GM19099 (cell line): ENCODE data around the gene SMARCAL1.

Experiments used
- POLR2A ChIP-seq: IDR thresholded peaks from 3 replicates; pipeline ENCODE4 v1.6.1; 2011; ENCODE audit warnings: low read depth; ENCODE audit not compliant: insufficient read length; ENCODE audit errors: extremely low read depth

Gene SMARCAL1

DNA sequence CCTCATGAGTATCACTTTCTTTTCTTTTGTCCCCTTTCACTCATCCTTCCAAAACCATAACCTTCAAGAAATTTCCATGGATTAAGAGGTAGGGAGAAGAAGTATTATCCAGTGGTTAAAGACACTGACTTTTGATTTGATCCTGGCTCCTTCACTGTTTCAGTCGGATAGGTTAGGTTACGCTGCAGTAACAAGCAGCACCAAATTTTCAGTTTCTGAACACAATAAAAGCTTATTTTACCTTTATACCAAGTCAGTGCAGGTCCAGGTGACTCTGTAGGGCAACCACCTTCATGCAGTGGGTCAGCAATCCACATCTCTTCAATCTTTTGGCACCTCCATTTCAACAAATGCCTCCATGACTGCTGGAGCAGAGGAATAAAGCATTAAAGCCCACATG, 25.0 kb upstream of the SMARCAL1 start:
- TF ChIP-seq POLR2A = no peak

DNA sequence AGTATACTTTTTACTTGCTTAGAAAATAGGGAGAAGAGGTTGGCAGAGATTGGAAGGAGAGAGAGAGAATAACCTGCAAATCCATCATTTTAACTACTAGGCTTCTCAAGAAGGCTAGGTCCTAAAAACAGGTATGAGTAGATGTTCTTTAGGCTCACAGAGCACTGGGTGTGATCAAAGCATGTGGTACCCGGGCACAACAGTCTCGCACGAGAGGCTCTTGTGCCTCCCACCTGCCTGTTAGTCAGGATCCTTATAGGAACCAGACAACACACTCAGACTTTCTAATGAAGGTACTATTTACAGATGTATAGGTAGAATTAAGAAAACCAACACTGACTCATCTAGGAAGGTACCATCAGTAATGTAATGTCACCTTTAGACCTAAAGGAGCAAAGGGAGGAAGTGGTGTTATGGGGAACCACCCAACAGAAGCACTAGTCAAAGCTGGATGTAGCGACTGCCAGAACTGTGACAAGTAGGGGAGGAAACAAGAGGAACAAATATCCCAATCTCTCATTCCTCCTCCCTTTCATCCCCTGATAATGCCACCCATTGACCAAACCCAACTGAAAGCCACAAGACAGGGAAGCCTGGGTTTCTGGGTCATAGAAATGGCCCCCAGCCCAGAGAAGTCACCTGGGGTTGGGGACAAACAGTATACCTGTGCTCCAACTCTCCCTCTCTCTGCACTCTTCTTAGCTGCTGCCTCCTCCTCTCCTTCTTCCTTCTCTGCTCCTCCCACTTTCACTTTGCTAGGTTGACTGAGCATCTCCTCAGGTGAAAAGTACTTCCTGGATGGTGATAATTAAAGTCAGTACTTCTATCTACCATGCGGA, 24.0 kb upstream of the SMARCAL1 start:
- no peak for TF ChIP-seq POLR2A

DNA sequence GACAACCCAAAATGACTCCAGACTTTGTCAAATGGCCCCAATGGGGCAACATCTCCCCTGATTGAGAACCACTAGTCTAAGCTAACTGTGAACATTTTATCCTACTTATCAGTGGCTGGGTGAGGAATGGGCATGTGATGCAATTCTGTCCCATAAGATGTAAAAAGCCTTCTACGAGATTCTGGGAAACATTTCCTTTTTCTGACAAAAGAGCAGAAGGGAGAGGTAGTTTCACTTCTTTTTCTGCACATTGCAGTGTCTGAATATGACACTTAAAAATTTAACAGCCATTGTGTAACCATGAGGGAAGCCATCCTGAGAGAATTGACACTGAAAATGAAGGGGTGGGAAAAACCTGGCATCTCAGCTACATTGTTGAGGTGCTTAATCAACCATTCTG, 22.7 kb upstream of the SMARCAL1 start:
- TF ChIP-seq POLR2A = no peak

DNA sequence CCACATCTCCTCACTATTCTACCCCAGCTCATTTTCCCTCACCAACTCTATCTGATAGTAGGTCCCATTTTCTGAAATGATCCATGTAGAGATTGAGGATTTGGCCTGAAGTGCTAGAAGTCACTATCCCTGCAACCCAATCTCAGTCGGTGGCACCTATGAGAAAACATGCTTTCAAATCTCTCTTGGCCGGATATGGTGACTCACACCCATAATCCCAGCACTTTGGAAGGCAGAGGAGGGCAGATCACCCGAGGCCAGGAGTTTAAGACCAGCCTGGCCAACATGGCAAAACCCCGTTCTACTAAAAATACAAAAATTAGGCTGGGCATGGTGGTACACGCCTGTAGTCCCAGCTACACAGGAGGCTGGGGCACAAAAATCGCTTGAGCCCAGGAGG, 20.9 kb upstream of the SMARCAL1 start:
- no peak for TF ChIP-seq POLR2A

DNA sequence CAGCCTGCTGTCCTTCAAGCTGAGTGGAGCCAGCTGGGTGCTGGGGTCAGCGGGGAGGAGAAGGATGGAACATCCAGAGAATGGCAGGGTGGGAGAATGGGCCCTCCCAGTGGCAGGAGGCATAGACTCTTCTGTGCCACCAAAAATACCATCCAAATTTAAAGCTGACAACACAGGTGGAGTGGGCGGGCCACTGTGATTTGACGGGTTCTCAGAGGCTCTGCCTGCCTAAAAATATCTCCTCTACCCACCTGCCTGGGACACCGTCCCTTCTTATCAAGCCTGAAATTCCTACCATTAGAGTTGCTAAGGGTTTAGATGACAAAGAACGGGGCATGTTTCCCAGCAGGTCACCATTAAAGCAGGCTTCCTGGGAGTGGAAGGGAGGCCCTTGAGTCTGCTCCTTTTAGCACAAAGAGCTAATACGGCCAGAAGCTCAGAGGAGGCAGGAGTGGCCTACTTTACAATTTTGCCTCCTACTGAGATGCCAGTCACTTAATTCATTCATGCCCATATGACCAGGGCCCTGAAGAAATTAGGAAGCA, 20.2 kb upstream of the SMARCAL1 start:
- TF ChIP-seq POLR2A = no peak

DNA sequence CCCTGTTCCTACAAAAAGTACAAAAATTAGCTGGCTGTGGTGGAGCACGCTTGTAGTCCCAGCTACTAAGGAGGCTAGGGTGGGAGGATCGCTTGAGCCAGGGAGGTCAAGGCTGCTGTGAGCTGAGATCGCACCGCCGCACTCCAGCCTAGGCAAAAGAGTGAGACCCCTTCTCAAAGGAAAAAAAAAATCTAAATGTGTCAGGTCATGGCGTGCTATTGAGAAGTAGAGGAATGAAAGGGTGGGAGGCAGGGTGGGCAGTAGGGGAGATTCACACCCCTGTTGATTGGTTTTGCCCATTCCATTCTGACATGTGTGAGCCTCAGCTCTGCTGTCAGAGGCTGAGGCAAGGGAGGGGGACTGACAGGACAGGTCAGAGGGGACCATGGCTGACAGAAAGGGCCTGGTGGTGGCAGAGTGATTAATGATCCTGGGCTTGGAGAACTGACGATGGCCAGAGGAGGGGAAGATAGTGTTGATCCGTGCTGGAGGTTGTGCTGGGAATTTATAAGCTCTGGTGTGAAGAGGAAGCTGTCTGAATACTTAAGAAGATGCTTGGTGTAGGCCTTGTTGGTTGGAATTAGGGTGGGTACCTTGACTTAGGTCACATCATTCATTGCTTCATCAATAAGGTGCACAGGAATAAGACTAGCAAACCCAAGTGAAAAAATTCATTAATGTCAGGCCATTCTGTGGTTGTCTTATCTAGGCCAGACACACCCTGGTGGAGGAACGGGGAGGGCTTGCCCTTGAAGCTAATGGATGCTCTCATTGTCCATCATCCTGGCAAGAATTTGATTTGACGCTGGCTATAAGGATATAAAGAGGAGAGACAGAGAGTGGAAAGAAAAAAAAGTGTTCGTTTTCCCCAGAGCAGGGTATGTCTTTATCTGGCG, 19.1 kb upstream of the SMARCAL1 start:
- TF ChIP-seq POLR2A = no peak

DNA sequence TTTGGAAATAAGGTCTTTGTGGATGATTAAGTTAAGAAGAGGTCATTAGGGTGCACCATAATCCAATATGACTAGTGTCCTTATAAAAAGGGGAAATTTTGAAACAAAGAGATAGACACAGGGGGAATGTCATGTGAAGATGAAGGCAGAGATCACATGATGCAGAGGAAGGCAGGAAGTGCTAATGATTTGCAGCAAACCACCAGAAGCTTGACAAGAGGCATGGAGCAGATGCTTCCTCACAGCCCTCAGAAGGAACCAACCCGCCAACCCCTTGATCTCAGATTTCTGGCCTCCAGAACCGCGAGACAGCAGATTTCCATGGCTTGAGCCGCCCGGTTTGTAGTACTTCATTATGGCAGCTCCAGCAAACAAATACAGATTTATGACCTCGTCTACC, 17.4 kb upstream of the SMARCAL1 start:
- TF ChIP-seq POLR2A = no peak

DNA sequence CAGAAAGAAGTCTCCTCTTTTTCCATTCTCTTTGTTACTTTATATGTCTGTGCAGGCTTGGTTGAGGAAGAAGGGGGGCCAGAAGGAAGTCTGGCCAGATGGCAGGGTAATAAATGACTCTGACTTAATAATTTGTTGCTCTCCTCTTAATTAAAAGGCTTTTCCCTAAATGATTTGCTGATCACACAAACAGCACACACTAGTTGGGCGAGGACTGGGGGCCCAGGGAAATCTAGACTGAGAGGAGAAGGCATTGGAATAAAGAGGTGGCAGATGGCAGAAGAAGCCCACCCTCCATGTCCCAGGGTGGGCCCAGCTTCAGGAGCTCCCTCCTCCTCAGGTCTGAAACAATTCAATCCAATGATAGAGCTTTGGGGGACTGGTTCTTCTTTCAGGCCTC, 12.7 kb upstream of the SMARCAL1 start:
- no peak for TF ChIP-seq POLR2A

DNA sequence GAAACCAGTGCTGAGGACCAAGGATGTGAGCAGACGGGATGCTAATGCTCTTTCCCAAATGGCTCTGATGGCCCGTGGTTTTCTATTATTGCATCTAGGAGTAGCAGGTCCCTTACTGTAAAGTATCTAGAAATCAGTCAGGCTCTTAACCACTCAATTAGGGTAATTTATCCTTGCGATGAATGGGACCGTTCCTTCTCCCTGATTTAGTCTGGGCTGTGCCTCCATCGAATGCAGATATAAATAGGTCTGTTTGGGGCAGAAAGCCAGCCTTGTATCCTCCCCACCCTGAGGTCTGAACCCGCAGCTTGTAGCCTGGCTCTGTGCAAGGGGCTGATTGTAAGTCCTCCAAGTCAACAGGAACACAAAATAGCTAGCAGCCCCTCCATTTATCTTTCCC, 9.5 kb upstream of the SMARCAL1 start:
- no peak for TF ChIP-seq POLR2A

DNA sequence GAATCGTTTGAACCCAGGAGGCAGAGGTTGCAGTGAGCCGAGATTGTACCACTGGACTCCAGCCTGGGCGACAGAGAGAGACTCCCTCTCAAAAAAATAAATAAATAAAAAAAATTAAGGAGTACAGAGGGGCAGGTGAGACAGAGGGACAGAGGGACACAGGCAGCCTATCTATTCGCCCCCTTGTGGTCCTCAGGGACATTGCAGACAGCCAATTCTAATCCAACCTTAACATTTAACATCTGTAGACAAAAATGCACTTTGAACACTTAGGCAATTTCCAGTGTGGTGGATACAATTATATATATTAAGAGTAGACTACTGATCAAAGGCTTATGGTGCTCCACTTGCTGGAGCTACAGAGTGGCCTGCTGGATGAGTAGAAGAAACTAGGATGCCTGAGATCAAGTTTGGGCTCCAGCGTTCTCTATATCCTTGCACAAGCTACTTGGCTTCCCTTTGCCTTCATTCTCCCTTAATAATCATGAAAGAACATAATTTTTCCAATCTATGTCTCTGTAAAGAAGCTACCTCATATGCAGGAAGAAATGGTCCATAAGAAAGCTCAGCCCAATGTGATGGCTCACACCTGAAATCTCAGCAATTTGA, 8.2 kb upstream of the SMARCAL1 start:
- TF ChIP-seq POLR2A = no peak

DNA sequence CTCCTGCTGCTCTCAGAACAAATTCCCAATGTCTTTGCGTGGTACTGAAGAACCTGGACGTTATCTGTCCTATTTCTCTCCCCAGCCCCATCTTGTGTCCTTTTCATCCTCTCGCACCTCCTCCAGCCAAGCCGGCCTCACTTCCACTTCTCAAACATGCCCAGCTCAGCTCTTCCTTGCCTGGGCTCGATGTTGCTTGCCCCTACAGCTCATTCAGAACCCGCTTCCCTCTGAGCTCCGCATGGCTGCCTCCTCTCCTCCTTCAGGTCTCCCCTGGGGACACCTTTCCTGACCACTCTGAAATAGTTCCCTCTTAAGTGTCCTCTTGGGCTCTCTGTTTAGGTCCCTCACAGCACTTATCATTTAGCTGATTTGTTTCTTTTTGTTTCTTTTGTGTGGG, 6.7 kb upstream of the SMARCAL1 start:
- no peak for TF ChIP-seq POLR2A

DNA sequence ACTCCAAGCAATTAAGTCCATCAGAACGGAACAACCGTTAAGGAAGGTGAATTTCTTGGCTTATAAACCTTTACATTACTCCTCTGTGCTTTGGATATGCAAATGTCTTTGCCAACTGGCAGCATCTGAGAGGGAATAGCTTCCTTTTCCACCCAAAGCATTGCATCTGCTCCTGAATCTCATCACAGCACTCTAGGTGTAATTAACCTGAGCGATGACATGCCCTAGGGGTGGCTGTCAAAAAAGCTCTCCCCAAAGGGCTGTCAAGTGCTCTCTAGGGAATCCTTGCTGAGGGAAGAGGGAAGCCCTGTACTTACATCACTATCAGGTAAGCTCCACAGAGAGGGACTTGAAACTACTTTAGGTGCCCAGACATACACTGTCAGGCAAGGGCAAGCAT, 5.5 kb upstream of the SMARCAL1 start:
- no peak for TF ChIP-seq POLR2A

DNA sequence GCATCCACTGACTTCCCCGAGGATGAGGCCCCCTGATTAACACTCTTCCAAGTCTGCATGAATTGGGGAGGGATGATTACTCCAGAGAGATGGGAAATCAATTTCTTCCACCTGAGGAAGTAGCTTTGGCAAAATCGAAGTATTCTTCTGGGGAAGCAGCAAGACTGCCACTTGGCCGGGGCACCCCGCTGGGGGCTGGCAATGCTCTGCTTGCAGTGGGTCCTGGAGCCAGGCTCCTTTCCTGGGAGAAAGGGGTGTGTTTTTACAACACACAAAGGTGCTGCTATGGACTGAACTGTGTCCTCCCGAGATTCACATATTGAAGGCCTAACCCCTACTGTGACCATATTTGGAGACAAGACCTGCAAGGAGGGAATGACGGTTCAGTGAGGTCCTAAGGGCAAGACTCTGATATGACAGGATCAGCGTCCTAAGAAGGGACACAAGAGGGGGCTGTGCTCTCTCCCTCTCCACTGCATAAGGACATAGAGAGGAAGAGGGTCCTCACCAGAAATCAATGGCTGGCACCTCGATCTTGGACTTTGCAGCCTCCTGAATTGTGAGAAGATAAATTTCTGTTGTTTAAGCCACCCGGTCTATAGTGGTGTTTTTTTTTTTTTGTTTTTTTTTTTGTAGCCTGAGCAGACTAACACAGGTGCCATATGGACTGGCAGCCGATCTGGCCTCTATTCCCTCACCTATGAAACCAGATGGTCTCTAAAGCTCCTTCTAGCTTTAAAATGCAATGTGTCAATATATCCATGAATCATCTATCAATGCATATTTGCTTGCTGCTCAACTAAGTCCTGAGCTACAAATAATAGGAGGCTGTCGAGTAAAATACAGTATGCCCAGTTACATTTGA, 3.6 kb upstream of the SMARCAL1 start:
- TF ChIP-seq POLR2A = no peak

DNA sequence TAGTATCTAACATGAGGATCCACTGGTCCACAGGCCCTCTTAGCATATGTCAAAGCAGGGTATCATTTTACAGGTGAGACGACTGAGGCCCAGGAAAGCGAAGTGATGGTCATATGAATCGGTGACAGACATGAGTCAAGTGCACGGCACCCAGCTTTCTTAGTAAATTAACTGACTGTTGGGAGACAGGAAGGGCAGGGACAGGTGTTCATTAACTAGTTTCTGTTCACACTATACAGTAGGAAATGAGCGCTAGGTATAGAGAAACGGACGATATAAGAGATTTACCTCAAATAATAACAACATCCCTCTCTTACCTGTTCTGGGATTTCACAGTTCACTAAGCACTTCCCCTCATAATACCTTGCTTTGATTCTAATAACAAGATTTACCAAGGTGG, 1.7 kb upstream of the SMARCAL1 start:
- no peak for TF ChIP-seq POLR2A
